ENCODE results near the gene SLC43A2.

DNA sequence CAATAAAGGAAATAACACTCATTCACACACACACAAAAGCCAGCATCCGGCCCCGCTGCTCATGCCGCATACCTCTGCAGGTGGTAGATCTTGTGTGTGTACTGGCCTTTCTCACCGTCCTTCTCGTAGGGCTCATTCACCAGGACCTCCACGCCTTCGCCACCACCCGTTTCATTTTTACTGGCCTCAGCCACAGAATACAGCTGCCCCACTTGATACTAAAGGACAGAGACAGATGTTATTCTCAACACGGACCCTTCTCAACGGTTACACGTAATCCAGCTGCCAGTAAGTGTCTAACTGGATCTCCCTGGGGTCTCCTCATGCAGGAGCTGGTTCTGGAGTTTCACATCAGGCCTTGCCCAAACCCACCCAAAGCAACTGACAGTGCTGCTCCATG is 75.7 kb downstream of the SLC43A2 start:
- TF ChIP-seq, protein P1, sequence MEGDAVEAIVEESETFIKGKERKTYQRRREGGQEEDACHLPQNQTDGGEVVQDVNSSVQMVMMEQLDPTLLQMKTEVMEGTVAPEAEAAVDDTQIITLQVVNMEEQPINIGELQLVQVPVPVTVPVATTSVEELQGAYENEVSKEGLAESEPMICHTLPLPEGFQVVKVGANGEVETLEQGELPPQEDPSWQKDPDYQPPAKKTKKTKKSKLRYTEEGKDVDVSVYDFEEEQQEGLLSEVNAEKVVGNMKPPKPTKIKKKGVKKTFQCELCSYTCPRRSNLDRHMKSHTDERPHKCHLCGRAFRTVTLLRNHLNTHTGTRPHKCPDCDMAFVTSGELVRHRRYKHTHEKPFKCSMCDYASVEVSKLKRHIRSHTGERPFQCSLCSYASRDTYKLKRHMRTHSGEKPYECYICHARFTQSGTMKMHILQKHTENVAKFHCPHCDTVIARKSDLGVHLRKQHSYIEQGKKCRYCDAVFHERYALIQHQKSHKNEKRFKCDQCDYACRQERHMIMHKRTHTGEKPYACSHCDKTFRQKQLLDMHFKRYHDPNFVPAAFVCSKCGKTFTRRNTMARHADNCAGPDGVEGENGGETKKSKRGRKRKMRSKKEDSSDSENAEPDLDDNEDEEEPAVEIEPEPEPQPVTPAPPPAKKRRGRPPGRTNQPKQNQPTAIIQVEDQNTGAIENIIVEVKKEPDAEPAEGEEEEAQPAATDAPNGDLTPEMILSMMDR (IDR thresholded peaks at IDR 0.05; ENCODE audit: extremely low read depth in 1 of 2, insufficient read depth in 1 of 2, low read depth in 1 of 2, low read length in 2 of 2): no peak
- TF ChIP-seq POLR2AphosphoS5 (IDR thresholded peaks at IDR 0.05; ENCODE audit: insufficient read depth, low read depth, low read length) (no peak), POLR2A (IDR thresholded peaks at IDR 0.05; ENCODE audit: low read depth, low read length) (no peak)

Measured in endothelial cell of umbilical vein (primary cell).